Muscle layer of colon (tissue), 2 donors: ENCODE data around the gene ELP5.
A peak's percentile ranks its signal among the peaks of the same experiment; 100 is the strongest.

Source experiments
- H3K27ac ChIP-seq: one replicate; pipeline ENCODE4 v1.7.0; 2013; ENCODE audit warnings: low read depth, mild to moderate bottlenecking, low read length, moderate library complexity
- H3K27me3 ChIP-seq, 2 donors: one replicate each; pipeline ENCODE4 v1.7.0; 2013; ENCODE audit warnings: low read length in 2 of 2, mild to moderate bottlenecking in 2 of 2; ENCODE audit not compliant: insufficient read depth in 2 of 2, control insufficient read depth in 1 of 2
- H3K36me3 ChIP-seq: one replicate; pipeline ENCODE4 v1.7.0; 2013; ENCODE audit warnings: mild to moderate bottlenecking, low read length; ENCODE audit not compliant: insufficient read depth
- H3K4me1 ChIP-seq: one replicate; pipeline ENCODE4 v1.7.0; 2013; ENCODE audit warnings: mild to moderate bottlenecking, low read length; ENCODE audit not compliant: insufficient read depth
- H3K4me3 ChIP-seq, 2 donors: one replicate each; pipeline ENCODE4 v1.7.0; 2013; ENCODE audit warnings: low read length in 2 of 2, low read depth in 1 of 2, mild to moderate bottlenecking in 1 of 2, moderate library complexity in 1 of 2
- H3K9ac ChIP-seq: one replicate; pipeline ENCODE4 v1.7.0; 2013; ENCODE audit warnings: low read length
- H3K9me3 ChIP-seq: one replicate; pipeline ENCODE4 v1.7.0; 2013; ENCODE audit warnings: mild to moderate bottlenecking, low read length
- donor health status: abdominal sarcoma.
- donor health status: Adenocarcinoma of cecum.

The ELP5 gene

DNA sequence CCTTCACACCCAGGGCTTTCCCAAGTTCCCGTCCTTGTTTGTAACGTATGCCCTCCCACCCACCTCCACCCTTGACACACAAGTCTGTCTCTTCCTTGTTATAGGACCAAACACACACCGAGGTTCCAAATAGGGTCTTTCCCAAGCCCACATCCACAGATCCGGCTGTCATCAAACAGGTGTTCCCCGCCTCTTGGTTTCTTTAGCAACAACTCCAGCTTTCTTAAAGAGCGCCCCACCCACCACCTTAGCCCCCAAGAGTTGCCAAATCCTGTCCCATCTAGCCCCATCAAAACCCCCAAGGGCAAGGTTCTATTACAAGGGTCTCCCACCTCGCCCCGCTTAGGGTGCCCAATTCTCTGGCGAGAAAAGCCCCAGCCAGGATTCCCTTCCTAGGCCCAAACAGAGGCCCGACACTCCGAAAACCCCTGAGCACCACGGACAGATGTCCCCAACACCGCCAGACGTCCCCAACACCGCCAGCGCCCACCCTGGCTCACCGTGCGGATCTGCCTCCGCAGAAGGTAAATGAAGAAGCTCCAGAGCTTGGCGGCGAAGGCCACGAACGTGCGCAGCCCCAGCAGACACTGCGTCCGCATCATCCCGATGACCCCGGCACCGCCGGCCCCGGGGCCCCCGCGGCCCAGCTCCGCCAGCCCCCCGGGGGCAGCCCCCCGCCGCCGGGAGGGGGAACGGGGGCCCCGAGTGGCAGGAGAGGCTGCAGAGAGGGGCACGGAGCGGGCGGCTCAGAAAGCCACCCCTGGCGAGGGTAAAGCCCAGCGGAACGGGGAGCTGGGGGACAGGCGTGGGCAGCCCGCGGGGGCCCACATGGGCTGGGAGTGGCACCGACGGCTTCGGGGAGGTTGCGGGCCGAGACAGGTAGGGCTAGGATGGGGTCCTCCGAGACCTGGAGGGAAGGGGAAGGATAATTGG, 1.1 kb upstream of the ELP5 start:
- Histone ChIP-seq H3K27ac (peak overlapping the region; percentile 86), H3K9me3 (no peaks in the 10 kb centered on the region), H3K4me3 (peak overlapping the region; percentile 79 to 83), H3K27me3 (no peaks in the 10 kb centered on the region), H3K9ac (peak overlapping the region; percentile 74), H3K4me1 (peaks cover 31% of the 10 kb centered on the region), H3K36me3 (peaks cover 27% of the 10 kb centered on the region)

DNA sequence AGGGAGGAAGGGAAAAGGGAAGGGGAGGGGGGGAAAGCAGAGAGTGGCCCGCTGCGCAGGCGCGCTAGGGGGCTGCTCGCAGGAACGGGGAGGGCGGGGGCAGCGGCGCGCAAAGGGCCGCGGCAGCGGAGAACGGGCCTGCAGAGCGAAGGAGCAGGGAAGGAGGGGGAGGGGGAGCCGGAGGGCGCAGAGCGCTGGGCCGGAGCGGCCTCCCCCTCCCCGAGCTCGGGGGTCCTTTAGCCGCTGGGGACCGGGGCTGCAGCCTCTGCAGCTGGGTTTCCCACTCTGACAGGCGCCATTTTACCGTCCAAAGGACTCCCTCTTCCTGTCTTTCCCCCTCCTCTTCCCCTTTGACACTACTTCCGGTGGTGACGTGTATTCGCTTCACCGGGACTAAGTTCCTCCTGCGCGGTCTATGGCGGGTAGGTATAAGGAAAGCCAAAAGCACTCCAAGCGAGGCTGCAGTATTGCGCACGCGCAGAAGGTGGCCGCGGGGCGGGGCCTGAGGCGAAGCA, 297 bp upstream of the ELP5 start, which contains the start of gene CTDNEP1:
Gene CTDNEP1 (minus strand): TSS at position 74 of the 515 bp plus-strand sequence. CDS start 438 bp downstream, outside the sequence.
- Histone ChIP-seq H3K36me3 (peaks cover 26% of the 10 kb centered on the region), H3K9me3 (no peaks in the 10 kb centered on the region), H3K9ac (peak within 1 kb of the TSS; percentile 91), H3K4me1 (peaks cover 31% of the 10 kb centered on the region), H3K27me3 (no peaks in the 10 kb centered on the region), H3K4me3 (peak within 1 kb of the TSS; percentile 79 to 83), H3K27ac (peak within 1 kb of the TSS; percentile 92)

DNA sequence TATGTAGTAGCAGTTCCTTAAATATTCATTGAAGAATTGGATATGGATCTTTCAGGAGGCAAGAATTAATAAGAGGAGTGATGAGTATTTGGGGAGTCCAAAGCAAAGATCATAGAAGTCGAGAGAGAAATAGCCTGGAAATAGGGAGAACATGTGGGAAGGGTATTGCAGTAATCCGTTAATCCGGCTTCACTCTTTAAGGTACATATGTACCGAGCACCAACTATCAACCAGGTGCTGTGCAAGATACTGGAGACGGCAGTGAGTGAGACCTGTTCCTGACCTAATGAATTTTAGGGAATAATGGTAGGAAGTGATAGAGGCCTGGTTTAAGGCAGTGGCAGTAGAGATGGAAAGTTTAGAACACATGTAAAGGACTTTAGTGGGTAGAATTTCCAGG, 1.1 kb downstream of the ELP5 start:
- Histone ChIP-seq H3K27me3 (no peaks in the 10 kb centered on the region), H3K27ac (peak overlapping the region; percentile 92), H3K36me3 (peaks cover 24% of the 10 kb centered on the region), H3K4me1 (peaks cover 31% of the 10 kb centered on the region), H3K4me3 (peak overlapping the region; percentile 73 to 79), H3K9me3 (no peaks in the 10 kb centered on the region), H3K9ac (peak overlapping the region; percentile 91)

DNA sequence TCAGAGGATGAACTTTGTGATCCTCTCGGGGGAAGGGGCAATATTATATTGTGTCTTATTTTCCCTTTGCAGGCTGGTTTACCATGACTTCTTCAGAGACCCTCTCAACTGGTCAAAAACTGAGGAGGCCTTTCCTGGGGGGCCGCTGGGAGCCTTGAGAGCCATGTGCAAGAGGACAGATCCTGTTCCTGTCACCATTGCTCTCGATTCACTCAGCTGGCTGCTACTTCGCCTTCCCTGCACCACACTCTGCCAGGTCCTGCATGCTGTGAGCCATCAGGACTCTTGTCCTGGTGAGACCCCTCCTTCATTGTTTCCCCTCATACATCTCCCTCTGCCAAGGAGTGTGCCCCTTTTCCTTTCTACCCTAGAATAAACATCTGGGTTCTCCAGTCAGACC, 2.5 kb downstream of the ELP5 start:
- Histone ChIP-seq H3K9ac (no peak overlapping the region), H3K4me3 (no peak overlapping the region), H3K27me3 (no peaks in the 10 kb centered on the region), H3K4me1 (peaks cover 22% of the 10 kb centered on the region), H3K27ac (no peak overlapping the region), H3K9me3 (no peaks in the 10 kb centered on the region), H3K36me3 (peaks cover 35% of the 10 kb centered on the region)

DNA sequence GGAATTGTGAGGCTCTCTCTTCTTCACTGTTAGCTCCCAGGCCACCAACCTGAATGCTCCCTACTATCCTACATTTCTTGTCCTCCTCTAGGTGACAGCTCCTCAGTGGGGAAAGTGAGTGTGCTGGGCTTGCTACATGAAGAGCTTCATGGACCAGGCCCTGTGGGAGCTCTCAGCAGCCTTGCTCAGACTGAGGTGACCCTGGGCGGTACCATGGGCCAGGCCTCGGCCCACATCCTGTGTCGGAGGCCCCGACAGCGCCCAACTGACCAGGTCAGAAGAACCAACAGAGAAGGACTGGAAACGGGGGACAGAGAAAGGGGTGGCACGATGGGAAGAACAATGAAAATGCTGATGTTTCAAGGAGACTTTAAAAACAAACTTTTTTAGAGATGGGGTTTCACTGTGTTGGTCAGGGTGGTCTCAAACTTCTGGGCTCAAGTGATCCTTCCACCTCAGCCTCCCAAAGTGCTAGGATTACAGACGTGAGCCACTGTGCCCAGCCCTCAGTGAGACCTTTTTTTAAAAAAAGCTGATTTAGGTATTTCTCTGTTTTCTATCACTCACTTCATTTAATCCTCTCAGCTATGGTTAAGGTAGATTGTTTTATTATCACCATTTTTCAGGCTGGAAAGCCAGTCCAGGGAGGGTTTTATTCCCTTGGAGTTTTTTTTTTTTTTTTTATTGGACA, 4.9 kb downstream of the ELP5 start:
- peaks cover 35% of the 10 kb centered on the region for H3K36me3 ChIP-seq
- no peak overlapping the region for H3K4me3 ChIP-seq
- peaks cover 9% of the 10 kb centered on the region for H3K4me1 ChIP-seq
- H3K9me3 ChIP-seq: no peaks in the 10 kb centered on the region
- no peak overlapping the region for H3K9ac ChIP-seq
- H3K27me3 ChIP-seq: peaks cover 9 to 17% of the 10 kb centered on the region in 2 donors
- no peak overlapping the region for H3K27ac ChIP-seq

DNA sequence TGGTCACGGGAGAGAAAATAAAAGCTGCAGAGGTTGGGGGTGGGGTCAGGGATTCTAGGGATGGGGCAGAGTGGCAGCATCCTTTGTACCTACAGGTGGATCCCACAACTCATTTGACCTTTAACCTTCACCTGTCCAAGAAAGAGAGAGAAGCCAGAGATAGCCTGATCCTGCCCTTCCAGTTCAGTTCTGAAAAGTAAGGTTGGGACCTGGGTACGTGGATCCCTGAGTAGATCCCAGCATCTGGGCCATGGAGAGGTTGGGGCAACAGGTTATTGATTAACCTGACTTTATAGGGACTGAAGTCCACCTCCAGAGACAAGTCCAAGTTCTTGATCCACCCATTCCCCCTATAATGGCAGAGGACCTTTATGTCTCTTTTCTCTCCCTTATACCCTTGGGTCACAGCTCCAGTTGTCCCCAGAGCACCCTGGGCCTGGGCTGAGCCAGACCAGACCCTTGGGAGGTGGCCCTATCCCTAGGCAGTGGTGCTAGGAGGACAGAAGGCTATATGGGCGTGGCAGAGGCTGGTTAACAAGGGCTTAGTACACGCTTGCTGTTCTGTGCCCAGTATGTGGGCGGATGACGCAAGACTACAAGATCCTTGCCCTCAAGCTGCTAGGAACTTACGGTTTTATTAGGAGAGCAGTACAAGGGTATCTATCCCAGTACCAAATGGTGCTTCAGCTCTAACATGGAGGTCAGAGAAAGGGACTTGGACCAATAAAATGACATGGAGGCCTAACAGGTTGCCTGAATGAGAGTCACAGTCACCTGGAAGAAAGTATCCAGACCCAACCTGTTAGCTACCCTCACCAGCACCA, 6.9 kb downstream of the ELP5 start:
- Histone ChIP-seq H3K4me1 (no peaks in the 10 kb centered on the region), H3K27ac (no peak overlapping the region), H3K9ac (no peak overlapping the region), H3K4me3 (no peak overlapping the region), H3K9me3 (no peaks in the 10 kb centered on the region), H3K36me3 (peaks cover 34% of the 10 kb centered on the region), H3K27me3 (peaks cover 26 to 36% of the 10 kb centered on the region in 2 donors)

DNA sequence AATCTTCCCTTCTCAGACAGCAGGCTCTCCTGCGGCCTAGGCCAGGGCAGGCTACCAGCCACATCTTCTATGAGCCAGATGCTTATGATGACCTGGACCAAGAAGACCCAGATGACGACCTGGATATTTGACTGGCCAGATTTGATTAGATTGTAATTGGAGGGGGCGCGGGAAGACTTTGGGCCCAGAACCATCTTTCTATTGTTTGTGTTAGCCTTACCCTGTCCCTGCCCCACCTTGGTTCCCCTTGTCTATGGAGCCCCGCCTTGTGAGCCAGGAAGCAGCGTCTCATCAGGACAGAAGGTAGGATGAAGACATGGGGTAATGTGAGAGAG, 7.5 kb downstream of the ELP5 start:
- no peak overlapping the region for H3K27ac ChIP-seq
- peaks cover 31 to 39% of the 10 kb centered on the region in 2 donors for H3K27me3 ChIP-seq
- peaks cover 28% of the 10 kb centered on the region for H3K36me3 ChIP-seq
- no peak overlapping the region for H3K9ac ChIP-seq
- no peak overlapping the region for H3K4me3 ChIP-seq
- no peaks in the 10 kb centered on the region for H3K4me1 ChIP-seq
- no peaks in the 10 kb centered on the region for H3K9me3 ChIP-seq

DNA sequence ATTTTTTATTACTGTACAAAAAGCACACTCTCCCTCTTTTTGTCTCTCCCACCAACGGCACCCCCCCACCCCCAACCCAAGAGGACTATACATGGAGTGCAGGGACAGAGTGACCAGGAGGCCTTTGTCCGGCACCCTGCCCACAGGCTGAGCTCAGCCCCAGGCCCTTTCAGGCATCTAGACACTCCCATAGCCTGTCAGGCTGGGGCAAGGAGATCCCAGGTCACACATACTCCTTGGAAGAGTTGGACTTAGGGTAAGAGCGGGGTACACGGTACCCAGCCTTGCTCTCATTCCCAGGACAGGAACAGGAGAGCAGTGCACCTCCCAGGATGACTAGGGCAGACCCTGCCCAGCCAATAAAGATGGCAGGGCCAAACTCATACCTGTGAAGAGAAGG, 8.1 kb downstream of the ELP5 start:
- peaks cover 33 to 41% of the 10 kb centered on the region in 2 donors for H3K27me3 ChIP-seq
- no peak overlapping the region for H3K27ac ChIP-seq
- no peak overlapping the region for H3K4me3 ChIP-seq

DNA sequence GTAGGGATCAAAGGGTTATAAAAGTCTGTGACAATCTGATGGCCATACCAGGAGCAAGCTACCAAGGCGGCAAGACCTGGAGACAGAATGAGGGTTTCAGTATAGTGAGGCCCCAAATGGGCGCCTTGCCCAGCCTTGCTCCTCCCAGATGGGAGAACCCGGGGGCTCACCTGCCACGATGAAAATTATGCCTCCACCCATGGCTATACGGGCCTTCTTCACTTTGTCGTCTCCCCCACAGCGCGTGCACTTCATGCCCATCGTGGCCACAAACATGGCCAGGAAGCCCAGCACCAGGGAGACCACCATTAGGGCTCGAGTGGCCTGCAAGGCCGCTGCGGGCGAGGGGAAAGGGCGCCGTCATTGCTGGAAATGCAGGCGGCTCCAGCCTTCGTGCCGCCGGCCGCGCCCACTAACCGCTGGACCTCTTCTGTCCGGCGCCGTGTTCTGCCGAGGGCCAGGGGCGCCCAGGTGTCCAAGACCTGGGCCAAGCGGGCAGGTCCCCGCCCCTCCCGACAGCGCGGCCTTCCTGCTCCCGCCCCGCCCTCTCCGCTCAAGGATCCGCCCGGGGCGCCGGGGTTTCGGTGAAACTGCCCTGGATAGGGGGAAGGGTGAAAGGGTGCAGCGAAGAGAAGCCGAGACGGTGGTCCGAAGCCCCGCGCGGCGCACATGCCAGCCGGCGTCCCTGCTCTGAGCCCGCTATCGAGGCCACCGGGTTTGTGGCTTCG, 8.8 kb downstream of the ELP5 start:
- Histone ChIP-seq H3K27ac (no peak overlapping the region), H3K4me1 (no peaks in the 10 kb centered on the region), H3K27me3 (peaks cover 33 to 41% of the 10 kb centered on the region in 2 donors), H3K9ac (no peak overlapping the region), H3K4me3 (peak overlapping the region; percentile 14 to 21), H3K9me3 (no peaks in the 10 kb centered on the region), H3K36me3 (peaks cover 21% of the 10 kb centered on the region)

More for the DNA sequence above, 8.1 kb downstream of the ELP5 start:
- Histone ChIP-seq H3K9me3 (no peaks in the 10 kb centered on the region), H3K4me1 (no peaks in the 10 kb centered on the region), H3K9ac (no peak overlapping the region), H3K36me3 (peaks cover 22% of the 10 kb centered on the region)

DNA sequence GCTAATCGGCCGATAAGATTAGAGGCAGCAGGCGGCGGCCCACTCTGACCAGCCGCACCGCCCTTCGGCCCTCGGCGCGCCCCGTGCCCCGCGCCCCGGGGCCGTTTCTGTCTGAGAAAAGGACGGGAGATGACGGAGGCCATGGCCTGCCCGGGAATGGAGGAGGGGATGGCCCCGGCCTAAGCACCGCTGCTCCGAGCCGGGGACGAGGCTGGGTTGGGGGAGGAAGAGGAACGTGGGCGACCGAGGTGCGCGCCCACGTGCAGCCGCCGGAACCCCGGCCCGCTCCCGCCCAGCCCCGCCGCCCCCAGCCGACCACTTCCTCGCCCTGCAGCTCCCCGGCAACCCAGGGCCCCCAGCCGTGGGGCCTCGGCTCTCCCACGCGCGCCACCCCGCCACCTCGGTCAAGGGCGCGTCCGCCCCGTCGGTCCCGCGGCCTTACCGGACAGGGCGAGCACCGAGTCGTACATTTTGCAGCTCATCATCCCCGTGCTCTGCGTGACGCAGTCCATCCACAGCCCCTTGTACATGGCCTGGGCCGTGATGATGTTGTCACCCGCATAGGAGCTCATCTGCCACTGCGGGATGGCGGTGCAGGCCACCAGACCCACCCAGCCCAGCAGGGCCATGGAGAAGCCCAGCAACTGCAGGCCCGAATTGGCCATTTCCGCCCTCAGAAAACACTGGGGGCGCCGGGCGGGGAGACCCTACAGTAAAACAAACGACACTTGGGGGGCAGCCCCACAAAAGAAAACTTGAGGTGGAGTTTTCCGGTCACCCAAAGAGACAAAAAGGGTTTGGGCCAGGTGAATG, 9.6 kb downstream of the ELP5 start:
- Histone ChIP-seq H3K4me3 (peak overlapping the region; percentile 14 to 21), H3K27me3 (peaks cover 33 to 41% of the 10 kb centered on the region in 2 donors)

More for the DNA sequence above, 9.6 kb downstream of the ELP5 start:
- Histone ChIP-seq H3K36me3 (peaks cover 15% of the 10 kb centered on the region), H3K9me3 (no peaks in the 10 kb centered on the region), H3K9ac (no peak overlapping the region), H3K27ac (no peak overlapping the region), H3K4me1 (no peaks in the 10 kb centered on the region)
